ENCODE results near the gene RNASEH2B.

RNASEH2B gene

DNA sequence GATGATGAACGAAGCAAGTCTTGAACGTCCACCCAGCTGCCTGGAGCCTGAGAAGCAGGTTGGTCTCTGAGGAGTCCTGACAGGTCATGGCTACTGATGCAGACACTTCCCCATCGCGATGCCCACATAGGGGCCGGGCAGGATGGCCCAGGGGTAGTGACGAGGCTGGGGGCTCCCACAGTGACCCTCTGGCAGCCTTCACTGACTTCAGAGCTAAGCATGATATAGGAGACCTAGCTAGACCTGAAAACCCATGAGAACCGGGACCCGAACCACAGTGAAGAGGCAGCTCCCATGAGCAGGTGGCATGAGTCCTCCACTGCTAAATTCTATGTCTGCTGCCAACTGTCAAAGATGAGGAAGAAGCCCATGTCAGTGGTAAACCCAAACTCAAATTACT lies 91.7 kb downstream of the RNASEH2B start:
- Mint-ChIP-seq H3K27me3 (peaks cover 15% of the 10 kb centered on the region), H3K36me3 (no peaks in the 10 kb centered on the region), H3K27ac (no peak overlapping the region), H3K4me1 (peaks cover 3% of the 10 kb centered on the region), H3K9me3 (no peaks in the 10 kb centered on the region), H3K4me3 (no peak overlapping the region)
- ATAC-seq (ENCODE audit: low read depth) (no peak), DNase-seq (ENCODE audit: low spot score in 2 of 2) (no peak)

DNA sequence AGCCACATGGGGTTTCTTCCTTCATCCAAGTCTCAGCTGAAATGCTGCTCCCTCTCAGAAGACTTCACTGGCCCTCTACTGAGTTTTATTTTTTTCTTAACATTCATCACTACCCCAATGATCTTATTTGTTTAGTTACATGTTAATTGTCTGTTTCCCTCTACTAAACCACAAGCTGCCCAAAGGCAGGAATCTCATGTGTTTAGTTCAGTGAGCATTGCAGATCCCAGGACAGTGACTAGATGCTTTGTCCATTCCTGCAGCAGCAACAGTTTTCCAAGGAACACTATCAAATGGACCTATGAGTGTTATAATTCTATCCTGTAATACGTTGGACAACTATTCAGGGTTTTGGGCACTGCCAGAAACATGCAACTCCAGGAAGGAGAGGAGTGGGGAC lies 93.1 kb downstream of the RNASEH2B start:
- DNase-seq (ENCODE audit: low spot score in 2 of 2) (no peak), ATAC-seq (ENCODE audit: low read depth) (no peak)
- Mint-ChIP-seq H3K4me3 (no peak overlapping the region), H3K27ac (no peak overlapping the region), H3K36me3 (no peaks in the 10 kb centered on the region), H3K27me3 (peaks cover 15% of the 10 kb centered on the region), H3K4me1 (peaks cover 3% of the 10 kb centered on the region), H3K9me3 (no peaks in the 10 kb centered on the region)

DNA sequence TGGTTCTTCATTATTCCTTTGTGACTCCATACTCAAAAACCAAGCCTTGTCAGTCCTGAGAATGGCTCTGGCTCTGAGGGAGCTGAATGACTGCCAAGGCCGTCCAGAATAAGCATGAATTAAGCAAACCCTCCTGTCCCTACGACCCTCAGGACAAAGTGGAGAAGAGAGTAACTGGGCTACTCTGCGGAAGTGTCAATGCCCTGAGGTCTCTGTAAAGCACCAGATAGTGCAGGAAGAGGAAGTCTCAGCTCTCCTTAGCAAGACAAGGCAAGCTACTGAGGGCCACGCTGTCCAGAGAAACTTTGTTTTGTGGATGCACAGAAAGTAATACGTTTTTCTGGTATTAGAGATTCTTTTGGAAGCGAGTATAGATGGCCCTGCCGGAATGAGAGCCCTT lies 94.1 kb downstream of the RNASEH2B start:
- Mint-ChIP-seq H3K27ac (no peak overlapping the region), H3K4me3 (no peak overlapping the region), H3K36me3 (no peaks in the 10 kb centered on the region), H3K4me1 (peaks cover 3% of the 10 kb centered on the region), H3K9me3 (no peaks in the 10 kb centered on the region), H3K27me3 (peaks cover 15% of the 10 kb centered on the region)
- ATAC-seq (ENCODE audit: low read depth) (no peak), DNase-seq (ENCODE audit: low spot score in 2 of 2) (no peak)

DNA sequence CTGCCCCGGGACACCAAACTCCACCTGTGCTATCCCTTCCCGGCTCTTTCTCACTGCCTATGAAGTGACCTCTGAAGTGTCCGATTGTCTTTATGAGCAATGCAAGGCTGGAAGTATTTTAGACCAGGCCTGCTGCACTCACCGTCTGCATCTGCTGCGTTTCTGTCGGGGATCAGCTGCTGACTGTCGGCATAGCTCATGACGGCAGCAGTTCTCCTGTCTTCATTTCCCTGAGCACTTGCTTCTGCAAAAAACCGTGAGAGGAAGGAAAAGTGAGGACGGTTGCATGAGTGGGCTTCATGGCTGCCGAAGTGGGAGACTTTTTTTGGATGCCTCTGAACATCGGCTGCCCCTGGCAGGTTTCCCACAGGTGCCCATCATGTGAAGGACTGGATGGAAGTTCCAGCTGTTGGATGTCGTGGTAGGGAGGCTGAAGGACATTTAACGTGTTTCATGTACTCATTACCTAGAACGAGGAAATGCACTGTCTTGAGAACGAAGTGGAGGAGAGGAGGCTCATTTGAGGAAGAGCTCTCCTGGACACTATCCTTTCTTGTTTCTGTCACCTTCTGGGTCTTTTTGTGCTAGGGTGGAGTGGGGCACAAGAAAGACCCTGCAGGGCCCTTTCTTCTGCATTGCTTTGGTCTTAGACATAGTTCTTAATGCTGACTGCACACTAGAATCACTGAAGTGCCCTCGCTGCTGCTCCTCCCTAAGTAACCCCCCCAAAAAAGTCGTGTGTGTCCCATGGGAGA lies 94.7 kb downstream of the RNASEH2B start:
- DNase-seq (ENCODE audit: low spot score in 2 of 2) = no peak
- no peak overlapping the region for H3K4me3 Mint-ChIP-seq
- H3K9me3 Mint-ChIP-seq = no peaks in the 10 kb centered on the region
- peaks cover 3% of the 10 kb centered on the region for H3K4me1 Mint-ChIP-seq
- ATAC-seq (ENCODE audit: low read depth) = no peak
- no peaks in the 10 kb centered on the region for H3K36me3 Mint-ChIP-seq
- H3K27me3 Mint-ChIP-seq = peaks cover 13% of the 10 kb centered on the region
- no peak overlapping the region for H3K27ac Mint-ChIP-seq

DNA sequence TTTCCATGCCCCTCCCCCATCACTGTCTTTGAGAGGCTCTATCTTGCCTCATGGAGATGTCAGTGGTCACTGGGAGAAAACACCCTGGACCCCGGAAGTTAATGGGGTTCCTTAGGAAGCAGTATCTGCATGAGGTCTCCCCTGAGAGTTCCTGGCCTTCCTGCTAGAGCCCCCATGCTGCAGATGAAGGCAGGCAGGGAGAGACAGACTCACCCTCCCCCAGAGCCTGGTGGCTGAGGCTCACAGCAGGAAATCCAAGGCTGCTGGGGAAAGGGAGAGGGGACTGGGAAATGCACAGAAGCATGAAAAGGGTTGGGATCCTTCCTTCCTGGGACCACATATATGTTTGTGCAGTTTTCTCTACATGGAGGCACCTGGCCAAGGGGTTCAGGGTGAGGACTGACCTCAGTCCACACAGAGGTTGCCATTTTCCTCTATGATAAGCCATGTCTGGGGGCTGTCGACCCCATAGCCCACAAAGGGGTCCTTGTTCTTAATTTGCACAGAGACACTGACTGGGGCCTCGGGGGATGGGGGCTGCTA lies 95.4 kb downstream of the RNASEH2B start:
- no peak for ATAC-seq (ENCODE audit: low read depth)
- peaks cover 3% of the 10 kb centered on the region for H3K4me1 Mint-ChIP-seq
- no peaks in the 10 kb centered on the region for H3K9me3 Mint-ChIP-seq
- H3K4me3 Mint-ChIP-seq = no peak overlapping the region
- no peaks in the 10 kb centered on the region for H3K36me3 Mint-ChIP-seq
- H3K27me3 Mint-ChIP-seq = peaks cover 11% of the 10 kb centered on the region
- H3K27ac Mint-ChIP-seq = no peak overlapping the region
- no peak for DNase-seq (ENCODE audit: low spot score in 2 of 2)

DNA sequence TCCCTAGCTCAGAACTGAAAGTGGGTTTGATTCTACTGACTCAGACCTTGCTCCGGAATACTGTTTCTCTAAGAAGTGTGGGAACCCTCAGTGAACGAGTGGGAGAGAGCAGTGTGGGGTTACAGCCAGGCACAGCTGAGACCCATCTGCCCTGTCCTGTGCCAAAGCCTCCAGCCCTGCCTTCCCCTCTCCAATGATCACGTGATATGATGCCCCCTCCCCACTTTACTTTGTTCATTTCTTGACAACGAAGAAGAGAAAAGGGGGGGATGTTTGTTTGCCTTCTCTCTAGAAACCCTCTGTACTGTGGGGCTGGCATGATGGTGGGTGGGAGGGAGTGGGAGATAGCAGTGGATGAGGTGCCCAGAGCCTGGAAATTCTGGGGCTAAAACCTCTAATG lies 96.0 kb downstream of the RNASEH2B start:
- Mint-ChIP-seq H3K9me3 (no peaks in the 10 kb centered on the region), H3K4me1 (peaks cover 3% of the 10 kb centered on the region), H3K4me3 (no peak overlapping the region), H3K36me3 (no peaks in the 10 kb centered on the region), H3K27me3 (peaks cover 11% of the 10 kb centered on the region), H3K27ac (no peak overlapping the region)
- DNase-seq (ENCODE audit: low spot score in 2 of 2) (no peak), ATAC-seq (ENCODE audit: low read depth) (no peak)
